Activated CD4-positive, alpha-beta T cell treated with anti-CD3 and anti-CD28 coated beads, Interleukin-2, Interleukin-6, amounts not matched to agents 100 ng/mL and 50 ng/mL, durations not matched to agents 16 hours and 8 hours (primary cell): ENCODE results near the gene CRIP2.

Experiments used
- DNase-seq: peaks from one replicate; pipeline ENCODE4 v3.0.0-alpha.2; 2020

The CRIP2 gene

DNA sequence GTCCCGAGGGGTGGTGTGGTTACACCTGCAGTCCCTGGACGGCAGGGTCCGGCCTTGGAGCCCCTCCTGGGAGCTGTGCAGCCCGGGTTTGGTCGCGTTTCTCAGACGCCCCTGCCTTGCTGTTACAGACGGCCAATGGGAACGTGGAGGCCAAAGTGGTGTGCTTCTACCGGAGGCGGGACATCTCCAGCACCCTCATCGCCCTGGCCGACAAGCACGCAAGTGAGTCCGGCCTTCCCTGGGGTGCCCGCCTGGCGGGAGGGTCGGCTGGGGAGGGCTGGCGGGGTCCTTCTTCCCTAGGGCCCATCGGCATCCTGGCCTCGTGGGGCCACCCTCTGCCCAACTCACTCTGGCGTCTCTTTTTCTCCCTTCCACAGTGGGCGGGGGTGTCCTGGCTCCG lies 29.3 kb upstream of the CRIP2 start:
- DNase-seq, result no peak

DNA sequence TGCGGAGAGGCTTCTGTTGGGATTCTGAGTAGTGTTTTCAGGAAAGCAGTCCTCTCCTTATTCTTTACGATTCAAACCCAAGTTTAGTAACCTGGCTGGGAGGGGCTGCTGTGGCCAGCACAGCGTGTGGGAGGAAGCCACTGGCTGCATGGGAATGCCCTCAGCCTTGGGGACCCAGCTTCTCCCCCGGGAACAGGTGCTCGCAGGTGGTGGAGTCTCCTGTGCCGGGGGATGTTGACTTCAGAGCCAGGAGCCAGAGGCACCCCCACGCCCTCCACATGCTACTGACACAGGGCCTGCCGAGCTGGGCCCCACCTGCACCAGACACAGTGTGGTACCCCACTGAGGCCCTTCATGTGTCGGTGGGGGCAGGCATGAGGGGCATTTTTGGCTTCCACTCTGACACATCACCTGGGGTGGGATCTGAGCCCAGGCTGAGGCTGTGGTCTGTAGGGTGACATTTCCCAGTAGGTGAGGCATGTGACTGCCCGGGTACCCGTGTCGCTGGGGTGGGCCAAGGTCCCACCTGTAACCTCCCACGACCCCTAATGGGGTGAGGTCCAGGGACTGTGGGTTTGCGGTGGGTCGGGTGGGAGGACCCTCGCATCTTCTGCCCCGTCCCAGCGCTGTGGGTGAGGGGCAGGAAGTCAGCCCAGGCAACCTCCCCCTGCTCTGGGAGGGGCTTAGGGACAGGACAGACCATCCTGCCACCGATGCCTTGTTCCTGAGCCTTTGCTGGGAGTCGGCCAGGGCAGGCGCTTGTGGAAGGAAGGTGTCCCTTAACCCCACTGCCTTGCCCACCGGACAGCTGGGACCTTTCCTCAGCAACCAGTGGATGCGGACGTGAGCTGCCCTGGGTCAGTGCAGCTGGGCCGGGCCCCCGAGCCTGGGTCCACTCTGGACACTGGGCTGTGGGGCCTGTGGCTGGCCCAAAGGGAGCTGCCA lies 28.4 kb upstream of the CRIP2 start:
- no peak for DNase-seq

DNA sequence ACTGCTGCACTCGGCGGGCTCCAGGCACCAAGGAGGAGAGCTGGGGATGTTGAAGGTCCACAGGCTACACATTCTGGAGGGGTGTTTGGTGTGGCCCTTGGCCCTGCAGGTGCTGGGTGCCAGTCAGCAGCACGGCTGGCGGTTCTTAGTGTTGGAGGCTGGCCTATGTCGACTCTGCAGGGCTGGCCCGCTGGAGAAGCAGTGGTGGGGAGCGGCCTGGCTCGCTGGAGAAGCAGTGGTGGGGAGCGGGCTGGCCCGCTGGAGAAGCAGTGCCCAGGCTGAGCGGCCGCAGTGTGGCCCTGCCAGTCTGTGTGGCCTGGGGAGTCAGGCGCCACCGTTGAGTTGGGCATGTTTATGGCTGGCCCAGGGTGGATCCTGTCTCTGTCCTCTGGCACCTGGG lies 27.6 kb upstream of the CRIP2 start:
- no peak for DNase-seq

DNA sequence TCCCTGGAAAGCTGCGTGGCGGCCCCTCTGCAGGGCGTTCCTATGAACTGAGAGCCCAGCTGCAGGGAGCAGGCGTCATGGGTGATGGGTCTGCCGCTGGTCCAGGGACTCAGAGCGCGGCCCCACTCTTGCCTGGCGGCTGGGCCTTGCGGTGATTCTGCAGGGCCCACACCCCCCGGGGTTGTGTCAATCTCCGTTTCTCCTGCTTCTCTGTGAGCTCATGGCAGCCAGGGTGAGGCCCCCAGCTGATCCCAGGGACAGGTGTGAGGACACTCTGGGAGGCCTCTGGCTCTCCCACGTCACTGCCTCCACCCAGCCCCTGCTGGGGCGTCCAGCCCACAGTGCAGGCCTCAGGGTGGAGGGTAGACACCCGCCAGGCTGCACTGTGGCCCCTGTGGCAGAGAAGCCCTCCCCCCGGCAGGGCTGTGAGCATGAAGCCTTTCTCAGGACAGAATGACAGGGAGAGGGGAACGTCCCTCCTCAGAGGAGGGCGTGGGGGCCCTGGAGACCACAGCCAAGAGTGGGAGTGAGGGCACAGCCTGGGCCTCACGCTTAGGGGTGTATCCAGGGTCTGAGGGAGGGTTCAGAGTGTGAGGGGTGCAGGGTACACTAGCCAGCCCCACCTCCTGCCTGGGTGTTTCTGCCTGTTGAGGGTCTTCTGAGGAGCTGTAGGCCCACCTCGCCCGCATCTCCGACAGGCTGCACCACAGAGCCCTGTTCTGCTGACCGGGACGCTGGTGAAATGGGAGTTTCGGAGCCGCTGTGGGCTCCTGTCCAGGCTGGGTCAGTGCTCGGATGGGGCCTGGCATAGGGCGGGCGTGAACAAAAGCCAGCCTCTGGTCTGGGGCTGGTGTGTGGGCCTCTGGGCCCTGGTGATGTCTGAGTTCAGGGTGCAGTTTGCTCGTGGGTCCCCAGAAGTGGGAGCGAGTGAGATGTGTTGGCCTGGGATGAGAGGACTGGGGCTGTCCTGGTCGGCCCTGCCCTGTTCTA lies 26.7 kb upstream of the CRIP2 start:
- no peak for DNase-seq

DNA sequence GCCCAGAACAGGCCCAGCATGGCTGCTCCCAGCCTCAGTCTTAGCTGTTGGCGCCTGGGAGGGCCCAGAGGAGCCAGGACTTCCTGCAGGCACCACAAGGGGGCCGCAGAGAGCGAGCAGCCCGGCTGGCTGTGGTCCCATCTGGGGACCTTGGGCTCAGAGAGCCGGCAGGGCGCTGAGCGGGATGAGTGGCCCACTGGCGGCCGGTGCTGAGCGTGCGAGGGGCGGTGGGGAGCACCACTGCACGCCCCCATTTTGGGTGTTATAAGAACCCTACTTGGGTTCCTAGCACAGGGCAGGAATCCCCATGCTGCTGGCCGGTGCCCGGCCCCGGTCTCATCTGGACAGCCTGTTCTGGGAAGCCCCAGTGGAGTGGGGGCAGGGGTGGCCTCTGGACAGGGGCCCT lies 25.9 kb upstream of the CRIP2 start:
- peak; percentile 67 for DNase-seq

DNA sequence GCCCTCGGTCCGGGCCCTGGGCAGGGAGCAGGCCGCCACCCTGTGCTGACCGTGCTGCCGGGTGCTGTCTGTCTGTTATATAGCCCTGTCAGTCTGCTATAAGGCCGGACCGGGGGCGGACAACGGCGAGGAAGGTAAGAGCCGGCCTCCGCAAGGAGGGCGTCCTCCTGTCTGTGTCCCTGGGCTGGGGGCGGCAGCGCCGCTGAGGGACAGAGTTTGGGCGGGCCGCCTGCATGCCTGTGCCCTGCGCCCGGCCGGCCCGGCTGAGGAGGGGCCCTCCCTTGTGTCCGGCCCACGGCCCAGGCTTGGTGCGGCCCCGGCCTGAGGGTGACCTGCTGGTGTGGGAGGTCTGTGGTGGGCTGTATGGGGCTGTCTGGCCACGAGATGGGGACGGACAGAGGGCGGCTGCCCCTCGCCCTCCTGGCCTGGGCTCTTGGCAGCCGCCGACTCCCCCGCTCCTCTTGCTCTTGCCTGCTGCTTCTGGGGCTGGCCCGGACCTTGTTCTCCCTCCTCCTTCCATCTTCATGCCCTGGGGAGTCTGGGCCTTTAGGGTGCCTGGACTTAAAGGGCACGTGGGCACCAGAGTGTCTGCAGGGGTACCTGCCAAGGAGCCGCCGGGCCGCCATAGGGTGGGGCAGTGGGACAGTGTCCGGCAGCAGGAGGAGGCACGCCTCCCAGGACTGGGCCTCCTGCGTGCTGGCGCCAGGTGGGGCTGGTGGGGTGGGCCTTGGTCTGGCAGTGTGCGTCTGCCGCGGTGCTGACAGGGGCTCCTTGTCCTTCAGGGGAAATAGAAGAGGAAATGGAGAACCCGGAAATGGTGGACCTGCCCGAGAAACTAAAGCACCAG lies 25.1 kb upstream of the CRIP2 start:
- no peak for DNase-seq

DNA sequence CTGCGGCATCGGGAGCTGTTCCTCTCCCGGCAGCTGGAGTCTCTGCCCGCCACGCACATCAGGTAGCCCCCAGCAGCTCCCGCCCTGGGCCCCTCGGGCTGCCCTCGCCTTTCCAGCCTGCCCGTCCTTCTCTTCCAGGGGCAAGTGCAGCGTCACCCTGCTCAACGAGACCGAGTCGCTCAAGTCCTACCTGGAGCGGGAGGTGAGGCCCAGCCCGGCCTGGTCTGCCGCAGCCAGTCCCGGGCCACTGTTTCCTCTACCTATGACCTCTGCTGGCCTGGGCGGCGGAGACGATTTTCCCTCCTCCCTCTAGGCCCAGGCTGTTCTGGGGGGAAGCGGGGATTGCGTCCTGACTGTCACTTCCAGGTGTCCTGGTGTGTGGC lies 24.5 kb upstream of the CRIP2 start:
- DNase-seq, result no peak

DNA sequence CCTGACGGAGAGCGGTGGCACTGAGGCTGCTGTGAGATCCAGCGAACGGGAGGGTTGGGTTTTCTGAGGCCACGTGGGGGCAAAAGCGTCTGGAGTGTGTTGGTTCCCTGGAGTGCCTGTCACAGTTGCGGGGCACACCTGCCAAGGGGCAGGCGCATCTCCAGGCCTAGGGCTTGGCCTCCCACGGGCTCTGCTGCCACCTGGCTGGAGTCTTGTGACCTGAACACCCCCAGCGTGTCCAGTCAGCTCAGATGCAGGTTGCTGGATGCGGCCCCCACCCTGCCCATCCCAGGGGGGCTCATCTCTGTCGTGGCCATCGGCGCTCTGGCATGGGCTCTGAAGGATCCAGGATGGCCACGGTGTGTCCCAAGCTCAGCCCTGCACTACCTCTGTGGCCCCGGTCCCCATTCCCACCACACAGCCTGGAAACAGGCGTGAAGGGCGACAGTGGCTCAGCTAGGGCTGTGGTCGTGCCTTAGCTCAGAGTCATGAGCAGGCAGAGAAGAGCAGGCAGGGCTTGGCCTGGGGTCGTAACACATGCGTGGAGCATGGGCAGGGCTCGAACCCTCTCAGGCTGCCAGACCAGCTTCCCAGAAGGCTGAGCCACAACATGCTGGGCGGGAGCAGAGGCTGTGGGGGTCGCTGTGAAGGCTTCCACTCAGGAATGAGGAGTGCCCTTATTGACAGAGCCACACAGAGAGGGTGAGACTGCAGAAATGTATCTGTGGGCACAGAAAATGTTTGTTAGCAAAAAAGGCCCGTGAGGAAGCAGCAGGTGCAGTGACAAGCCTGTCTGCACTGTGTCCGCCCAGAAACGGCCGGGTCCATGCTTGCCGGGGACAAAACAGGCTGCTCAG lies 23.5 kb upstream of the CRIP2 start:
- DNase-seq, result no peak

DNA sequence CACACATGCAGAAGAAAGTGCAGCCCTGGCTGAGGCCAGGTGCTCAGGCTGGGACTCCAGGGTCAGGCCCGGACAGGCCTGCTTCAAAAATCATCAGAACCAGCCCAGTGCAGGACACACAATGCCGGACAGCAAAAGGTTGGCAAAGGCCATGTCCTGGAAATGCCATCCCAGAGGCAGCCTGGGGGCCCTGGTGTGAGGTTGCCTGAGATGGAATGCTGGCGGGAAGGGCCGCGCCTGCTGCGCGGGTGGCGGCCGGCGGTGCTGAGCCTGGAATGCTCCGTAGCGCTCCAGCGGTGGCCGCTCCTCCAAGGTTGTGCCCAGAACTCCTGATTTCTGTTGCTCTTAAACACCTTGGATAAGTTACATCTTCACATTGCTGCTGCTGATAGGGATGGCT lies 21.7 kb upstream of the CRIP2 start:
- DNase-seq, result no peak

DNA sequence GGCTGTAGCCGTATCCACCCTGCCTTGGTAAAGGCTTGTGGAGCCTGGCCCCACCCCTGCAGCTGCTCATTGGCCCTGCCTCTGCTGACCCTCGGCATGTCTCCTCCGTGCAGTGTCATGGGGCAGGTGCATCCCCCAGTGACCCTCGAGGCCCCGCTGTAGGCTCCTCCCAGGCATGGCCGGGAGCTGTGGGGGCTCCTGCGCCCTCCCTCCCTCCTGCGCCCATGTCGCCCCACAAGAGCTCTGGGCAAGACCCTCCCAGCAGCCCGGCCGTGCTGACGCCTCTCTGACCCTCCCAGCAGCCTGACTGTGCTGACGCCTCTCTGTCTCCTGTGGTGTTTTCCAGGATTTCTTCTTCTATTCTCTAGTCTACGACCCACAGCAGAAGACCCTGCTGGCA lies 20.8 kb upstream of the CRIP2 start:
- no peak for DNase-seq

DNA sequence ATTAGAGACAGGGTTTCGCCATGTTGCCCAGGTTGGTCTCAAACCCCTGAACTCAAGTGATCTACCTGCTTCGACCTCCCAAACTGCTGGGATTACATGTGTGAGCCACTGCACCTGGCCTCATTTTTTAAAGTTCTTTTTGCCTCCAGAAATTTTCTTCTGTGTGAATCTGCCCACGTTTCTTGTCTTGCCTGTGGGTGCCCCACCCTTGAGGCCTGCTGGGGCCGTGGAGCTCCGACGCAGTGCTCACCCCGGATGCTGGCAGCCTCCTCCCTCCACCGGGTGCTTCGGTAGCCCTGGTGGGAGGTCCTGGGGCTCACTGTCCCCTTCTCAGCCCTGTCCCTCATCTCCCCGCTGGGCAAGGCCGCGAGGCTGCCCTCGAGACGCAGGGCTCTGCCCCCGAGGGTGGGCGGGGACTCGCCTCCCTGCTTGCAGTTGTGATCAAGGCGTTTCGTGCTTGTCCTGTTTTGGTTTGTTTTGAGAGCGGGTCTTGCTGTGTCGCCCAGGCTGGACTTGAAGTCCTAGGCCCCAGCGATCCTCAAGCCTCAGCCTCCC lies 19.5 kb upstream of the CRIP2 start:
- no peak for DNase-seq

DNA sequence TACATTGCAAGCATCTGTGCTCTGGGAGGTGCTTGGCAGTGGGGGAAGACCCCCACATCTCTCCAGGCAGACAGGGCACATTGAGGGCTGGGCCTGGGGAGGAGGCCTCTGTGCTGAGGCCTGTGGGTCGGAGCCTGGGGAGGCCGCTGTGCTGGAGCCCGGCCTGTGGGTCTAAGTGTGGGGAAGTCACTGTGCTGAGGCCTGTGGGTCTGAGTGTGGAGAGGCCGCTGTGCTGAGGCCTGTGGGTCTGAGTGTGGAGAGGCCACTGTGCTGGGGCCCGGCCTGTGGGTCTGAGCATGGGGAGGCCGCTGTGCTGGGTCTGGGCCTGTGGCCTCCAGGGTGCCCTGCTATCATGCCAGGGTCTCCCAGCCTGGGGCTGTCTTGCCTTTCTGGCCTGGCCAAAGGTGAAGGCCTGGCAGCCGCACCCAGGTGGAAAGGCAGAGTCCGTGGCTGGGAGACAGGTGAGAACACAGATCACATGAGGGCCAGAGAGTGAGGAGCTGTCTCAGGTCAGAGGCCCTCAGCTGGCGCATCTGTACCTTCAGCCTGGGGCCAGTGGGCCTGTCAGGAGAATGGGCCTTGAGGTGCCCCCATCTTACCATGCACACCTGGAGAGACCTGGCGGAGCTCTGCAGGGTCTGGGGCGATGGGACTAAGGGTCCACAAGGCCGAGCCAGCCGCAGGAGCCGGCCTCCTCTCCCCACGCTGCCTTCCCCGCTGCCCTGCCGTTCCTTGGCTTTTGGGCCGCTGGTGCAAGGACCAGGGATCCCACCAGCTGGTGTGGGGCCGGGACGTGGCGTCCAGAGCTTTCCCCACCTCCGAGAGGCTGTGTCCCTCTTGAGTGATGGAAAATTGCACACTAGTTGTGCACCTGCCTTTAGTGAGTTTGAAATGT lies 18.6 kb upstream of the CRIP2 start:
- DNase-seq, result no peak

DNA sequence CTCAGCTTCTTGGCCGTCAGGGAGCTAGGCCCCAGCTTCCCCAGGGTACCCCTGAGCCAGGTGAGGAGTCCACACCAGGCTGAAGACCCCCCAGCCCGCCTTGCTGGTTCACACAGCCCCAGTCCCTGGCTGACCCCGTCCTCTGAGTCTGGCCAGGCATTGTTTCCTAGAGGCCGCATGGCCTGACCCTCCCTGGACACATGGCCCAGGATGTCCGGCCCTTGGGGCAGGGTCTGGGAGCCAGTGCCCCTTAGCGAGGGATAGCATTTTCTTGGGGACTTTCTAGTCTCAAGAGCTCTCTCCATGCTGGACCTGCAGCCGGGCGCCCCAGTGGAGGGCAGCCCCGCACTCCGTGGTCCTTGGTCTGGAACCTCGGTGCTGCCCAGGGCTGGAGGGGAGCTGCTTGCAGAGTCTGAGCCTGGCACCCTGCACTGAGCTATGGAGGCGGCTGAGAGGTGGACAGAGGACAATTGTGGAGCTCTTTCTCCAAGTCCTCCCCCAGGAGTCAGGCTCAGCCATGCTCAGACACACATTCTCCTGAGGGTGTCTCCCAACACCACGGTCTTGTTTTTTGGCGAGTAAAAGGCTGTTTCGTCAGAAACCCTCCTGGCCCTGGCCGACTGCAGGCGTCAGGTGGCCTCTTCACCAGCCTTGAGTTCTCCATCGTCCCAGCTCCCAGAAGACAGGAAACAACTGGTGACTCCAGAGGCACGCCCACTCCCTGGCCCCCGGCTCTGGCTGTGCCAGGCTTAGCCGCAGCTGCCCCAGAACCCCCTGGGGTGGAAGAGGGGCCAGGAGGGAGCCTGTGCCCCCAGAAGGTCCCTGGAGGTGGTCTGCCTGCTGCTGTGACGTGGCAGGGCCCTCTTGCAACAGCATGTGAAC lies 17.6 kb upstream of the CRIP2 start:
- DNase-seq, result no peak

DNA sequence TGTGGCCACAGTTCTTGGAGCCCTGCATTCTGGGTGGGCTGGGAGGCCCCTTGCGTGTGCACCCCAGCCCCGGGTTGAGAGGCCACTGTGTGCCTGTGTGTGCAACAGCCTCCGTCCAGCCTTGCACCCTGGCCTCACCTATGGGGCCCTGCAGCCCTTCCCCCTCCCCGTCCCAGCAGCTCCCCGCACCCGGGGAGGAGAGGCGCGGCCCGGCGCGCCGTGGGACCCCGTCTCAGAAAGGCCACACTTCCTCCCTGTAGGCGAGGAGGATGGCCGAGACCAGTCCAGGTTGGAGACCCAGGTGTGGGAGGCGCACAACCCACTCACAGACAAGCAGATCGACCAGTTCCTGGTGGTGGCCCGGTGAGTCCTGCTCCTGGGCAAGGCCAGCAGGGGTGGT lies 16.6 kb upstream of the CRIP2 start:
- no peak for DNase-seq

DNA sequence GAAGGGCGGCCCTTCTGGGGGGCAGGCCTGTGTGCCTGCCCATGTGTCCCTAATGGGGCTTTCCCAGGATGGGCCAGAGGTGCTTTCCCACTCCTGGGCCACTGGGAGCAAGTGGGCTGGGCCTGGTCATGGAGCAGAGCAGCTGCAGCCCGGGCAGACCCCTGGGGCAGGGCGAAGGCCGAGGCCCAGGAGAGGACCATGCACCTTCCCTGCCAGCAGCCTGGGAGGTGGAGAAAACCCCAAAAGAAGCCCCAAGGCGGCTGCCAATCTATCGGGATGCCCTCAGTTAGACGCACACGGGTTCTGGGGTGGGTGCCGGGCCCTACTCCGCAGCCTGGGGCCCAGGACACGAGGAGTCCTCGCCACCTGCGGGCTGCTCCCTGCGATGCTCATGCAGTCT lies 16.1 kb upstream of the CRIP2 start:
- DNase-seq, result no peak

DNA sequence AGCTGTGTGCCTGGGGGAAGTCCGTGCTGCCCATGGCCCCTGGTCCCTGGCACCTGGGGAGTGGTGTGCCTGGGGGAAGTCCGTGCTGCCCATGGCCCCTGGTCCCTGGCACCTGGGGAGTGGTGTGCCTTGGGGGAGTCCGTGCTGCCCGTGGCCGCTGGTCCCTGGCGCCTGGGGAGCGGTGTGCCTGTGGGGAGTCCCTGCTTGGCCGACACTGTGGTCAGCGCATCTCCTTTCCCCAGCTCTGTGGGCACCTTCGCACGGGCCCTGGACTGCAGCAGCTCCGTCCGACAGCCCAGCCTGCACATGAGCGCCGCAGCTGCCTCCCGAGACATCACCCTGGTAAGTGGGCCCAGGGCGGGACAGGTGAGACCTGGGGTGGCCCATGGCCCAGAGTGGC lies 14.5 kb upstream of the CRIP2 start:
- no peak for DNase-seq

DNA sequence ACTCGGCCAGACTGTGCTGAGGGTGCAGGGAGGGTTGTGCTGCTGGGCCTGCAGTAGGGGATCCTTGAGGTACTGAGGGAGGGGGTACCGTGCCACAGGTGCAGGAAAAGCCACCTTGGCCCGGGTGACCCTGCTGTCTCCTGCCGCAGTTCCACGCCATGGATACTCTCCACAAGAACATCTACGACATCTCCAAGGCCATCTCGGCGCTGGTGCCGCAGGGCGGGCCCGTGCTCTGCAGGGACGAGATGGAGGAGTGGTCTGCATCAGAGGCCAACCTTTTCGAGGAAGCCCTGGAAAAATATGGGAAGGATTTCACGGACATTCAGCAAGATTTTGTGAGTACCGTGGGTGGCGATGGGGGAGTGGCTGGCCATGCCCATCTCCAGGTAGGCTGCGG lies 14.0 kb upstream of the CRIP2 start:
- no peak for DNase-seq

DNA sequence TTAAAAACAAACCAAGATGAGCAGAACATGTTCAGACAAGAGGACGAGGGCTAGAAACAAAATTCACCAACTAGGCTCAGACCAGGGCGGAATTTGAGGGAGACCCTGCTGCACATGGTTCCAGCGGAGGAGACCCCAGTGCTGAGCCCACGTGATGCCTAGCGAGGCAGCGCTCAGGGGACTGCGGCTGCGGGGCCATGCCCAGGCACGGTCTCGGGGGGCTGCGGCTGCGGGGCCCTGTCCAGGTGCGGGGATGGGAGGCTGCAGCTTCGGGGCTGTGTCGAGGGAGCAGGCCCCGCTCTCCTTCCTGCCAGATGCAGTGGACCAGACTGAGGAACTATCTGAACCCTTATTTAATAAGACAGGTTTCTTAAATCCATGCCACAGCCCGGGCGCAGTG lies 12.7 kb upstream of the CRIP2 start:
- DNase-seq, result no peak

DNA sequence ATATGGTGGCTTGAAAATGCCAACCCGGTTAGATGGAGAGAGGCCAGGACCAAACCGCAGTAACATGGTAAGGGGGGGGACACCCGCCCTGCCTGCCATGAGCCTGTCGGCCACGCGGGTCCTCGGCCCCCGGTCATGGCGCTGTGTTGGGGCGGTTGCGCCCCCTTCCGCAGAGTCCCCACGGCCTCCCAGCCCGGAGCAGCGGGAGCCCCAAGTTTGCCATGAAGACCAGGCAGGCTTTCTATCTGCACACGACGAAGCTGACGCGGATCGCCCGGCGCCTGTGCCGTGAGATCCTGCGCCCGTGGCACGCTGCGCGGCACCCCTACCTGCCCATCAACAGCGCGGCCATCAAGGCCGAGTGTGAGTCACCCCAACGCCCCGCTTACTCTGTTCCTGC lies 10.1 kb upstream of the CRIP2 start:
- no peak for DNase-seq
